ENCODE measurements around the gene ENTREP3. TPM values are rescaled to one million over a fixed set of nuclear protein-coding genes. Genes with fewer than 3 reads are reported as not detected.

Gene ENTREP3, protein sequence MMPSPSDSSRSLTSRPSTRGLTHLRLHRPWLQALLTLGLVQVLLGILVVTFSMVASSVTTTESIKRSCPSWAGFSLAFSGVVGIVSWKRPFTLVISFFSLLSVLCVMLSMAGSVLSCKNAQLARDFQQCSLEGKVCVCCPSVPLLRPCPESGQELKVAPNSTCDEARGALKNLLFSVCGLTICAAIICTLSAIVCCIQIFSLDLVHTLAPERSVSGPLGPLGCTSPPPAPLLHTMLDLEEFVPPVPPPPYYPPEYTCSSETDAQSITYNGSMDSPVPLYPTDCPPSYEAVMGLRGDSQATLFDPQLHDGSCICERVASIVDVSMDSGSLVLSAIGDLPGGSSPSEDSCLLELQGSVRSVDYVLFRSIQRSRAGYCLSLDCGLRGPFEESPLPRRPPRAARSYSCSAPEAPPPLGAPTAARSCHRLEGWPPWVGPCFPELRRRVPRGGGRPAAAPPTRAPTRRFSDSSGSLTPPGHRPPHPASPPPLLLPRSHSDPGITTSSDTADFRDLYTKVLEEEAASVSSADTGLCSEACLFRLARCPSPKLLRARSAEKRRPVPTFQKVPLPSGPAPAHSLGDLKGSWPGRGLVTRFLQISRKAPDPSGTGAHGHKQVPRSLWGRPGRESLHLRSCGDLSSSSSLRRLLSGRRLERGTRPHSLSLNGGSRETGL
- total RNA-seq (61.8 and 62.7 TPM in 2 replicates), polyA plus RNA-seq (26.6 and 27.4 TPM in 2 replicates), polyA minus RNA-seq (12.0 and 12.6 TPM in 2 replicates), Bru-seq, nascent RNA (percentile 41 among the genes with signal in this experiment), BruChase-seq, experiment 1, labeled RNA remaining after a 6-hour chase (percentile 82 among the genes with signal in this experiment), BruChase-seq, experiment 2, labeled RNA remaining after a 2-hour chase (percentile 60 among the genes with signal in this experiment)
- polyA plus RNA-seq (2011; cell fraction: cytosol; rRNA removed) = 20.3 and 26.1 TPM in 2 replicates
- polyA plus RNA-seq (2011; cell fraction: nucleus; rRNA removed) = 23.2 and 24.1 TPM in 2 replicates
- polyA plus RNA-seq (2012) = 36.0 and 43.1 TPM in 2 replicates
- 15.0 TPM for polyA minus RNA-seq (2011; cell fraction: cytosol; rRNA and poly(A)+ RNA removed)
- polyA minus RNA-seq (2011; cell fraction: nucleus; rRNA and poly(A)+ RNA removed) = 7.2 and 7.4 TPM in 2 replicates
- long read RNA-seq, partial matches to known transcripts = 14 of 32 reads
- long read RNA-seq, other reads (novel, unspliced or antisense) = 10 of 32 reads

DNA sequence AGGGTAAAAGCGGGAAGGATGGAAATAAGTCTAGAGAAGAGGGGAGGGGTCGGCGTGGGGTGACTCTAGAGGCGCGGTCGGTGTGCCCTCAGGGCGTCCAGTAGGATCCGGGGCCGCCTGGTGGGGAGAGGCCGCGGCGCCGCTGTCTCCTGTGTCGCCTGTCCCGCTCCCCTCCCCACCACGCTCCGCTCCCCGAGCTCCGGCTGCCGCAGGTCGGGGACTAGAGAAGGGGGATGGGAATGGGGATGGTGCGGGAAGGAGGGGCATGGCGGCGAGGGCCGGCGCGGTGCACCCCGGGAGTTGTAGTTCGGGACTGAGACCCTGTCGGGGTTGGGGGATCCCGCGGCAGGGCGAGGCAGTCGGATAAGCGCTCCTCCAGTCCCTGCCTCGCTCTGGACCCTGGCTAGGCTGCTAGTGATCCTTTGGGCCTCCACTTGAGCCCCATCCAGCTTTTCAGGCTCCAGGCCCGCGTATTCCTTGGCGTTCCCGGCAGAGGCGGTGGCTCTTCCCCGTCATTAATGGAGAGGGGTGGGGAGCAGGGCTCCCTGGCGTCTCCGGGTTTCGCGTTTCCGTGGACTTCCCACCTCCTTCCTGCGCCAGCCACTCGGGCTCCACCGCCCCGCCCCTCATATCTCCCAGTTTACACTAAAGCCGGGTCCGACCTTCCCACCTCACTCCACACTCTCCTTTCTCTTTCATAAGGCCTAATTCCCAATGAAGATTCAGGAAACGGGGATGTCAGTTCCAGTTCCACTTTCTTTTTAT, at the start of gene ENTREP3:
TSS of gene ENTREP3 (minus strand) at position 241 of the 765 bp plus-strand sequence. CDS start 606 bp downstream, outside the sequence.
- no peaks in the 10 kb centered on the region for H4K20me1 ChIP-seq (replicated peaks; ENCODE audit: control insufficient read depth, extremely low read depth, insufficient read depth, low read length)
- peak; percentile 90 for DNase-seq (ENCODE audit: low read depth, low spot score)
- H3K36me3 ChIP-seq (ENCODE audit: control insufficient read depth in 2 of 2, extremely low read depth in 1 of 2, insufficient read depth in 2 of 2, low read length in 2 of 2) = peaks cover 3 to 11% of the 10 kb centered on the region in 2 experiments
- FAIRE-seq = peak; percentile 96
- dilution Hi-C loops (cut with MboI; ENCODE audit: extremely low pct_ligation_motif_present, low sequenced_read_pairs) (no loop called here), intact Hi-C loops (cut with micrococcal nuclease) (loop anchor here (2.0 to 10.0 kb wide), 2 partner anchors 17 to 309 kb away; partner anchors contain the start of genes ASH1L and CLK2)
- peaks cover 27% of the 10 kb centered on the region for H3K4me1 ChIP-seq (ENCODE audit: control insufficient read depth, extremely low read depth, insufficient read depth, low read length)
- H3K9me3 ChIP-seq (replicated peaks; ENCODE audit: control insufficient read depth, insufficient read depth, low read length) = no peaks in the 10 kb centered on the region
- TF ChIP-seq FOS (IDR thresholded peaks at IDR 0.05; ENCODE audit: borderline replicate concordance, insufficient read depth, low read length) = no peak
- TF ChIP-seq POLR2AphosphoS5 (IDR thresholded peaks at IDR 0.05; ENCODE audit: insufficient read depth, low read depth, low read length) = peak; percentile 89
- no peak for TF ChIP-seq EZH2 (IDR thresholded peaks at IDR 0.05; ENCODE audit: borderline replicate concordance, low read depth, low read length, severe bottlenecking)
- peak; percentile 42 for TF ChIP-seq MYC (IDR thresholded peaks at IDR 0.05; ENCODE audit: low read depth, low read length)
- peak; percentile 86 for TF ChIP-seq POLR2A (IDR thresholded peaks at IDR 0.05; ENCODE audit: low read depth, low read length)
- peak within 1 kb of the TSS; percentile 29 to 77 (median 57) for H3K4me3 ChIP-seq (replicated peaks in 1 of 3; ENCODE audit: insufficient read depth in 1 of 3, low read depth in 1 of 3, low read length in 3 of 3)
- peak within 1 kb of the TSS; percentile 77 for H3K9ac ChIP-seq (replicated peaks; ENCODE audit: extremely low read depth, insufficient read depth, low read length)
- peak within 1 kb of the TSS; percentile 76 for H3K4me2 ChIP-seq (ENCODE audit: insufficient read depth, low read length)
- no peaks in the 10 kb centered on the region for H3K27me3 ChIP-seq (ENCODE audit: control insufficient read depth in 2 of 2, insufficient read depth in 2 of 2, low read length in 2 of 2)
- peak within 1 kb of the TSS; percentile 80 for H2AFZ ChIP-seq (ENCODE audit: low read depth, low read length)
- POLR2A ChIA-PET = interaction anchor here (0.5 to 0.6 kb wide), 2 partner anchors 9 to 68 kb away, joined by 4 read pairs; no protein-coding TSS in a partner anchor
- TSS peak; percentile 30 for BruUV-seq (replicated peaks)
- no peaks in the 10 kb centered on the region for H3K9me1 ChIP-seq (replicated peaks; ENCODE audit: control insufficient read depth, extremely low read depth, insufficient read depth, low read length)
- peaks cover 12% of the 10 kb centered on the region for H3K79me2 ChIP-seq (ENCODE audit: control insufficient read depth, insufficient read depth, low read length)
- H3K27ac ChIP-seq (ENCODE audit: insufficient read depth, low read depth, low read length) = peak within 1 kb of the TSS; percentile 66
- CTCF ChIA-PET = interaction anchor here (1.1 kb wide), 1 partner anchor 11 kb away, joined by 5 read pairs; no protein-coding TSS in a partner anchor

Measured in endothelial cell of umbilical vein (primary cell).